Gastrocnemius medialis (tissue), 4 donors: ENCODE measurements around the gene MIER2. TPM values are rescaled to one million over a fixed set of nuclear protein-coding genes. Genes with fewer than 3 reads are reported as not detected.
A peak's percentile ranks its signal among the peaks of the same experiment; 100 is the strongest.

ENCODE experiments used
- ATAC-seq, 2 donors: fragments of 150-250 bp; one replicate each; pipeline ENCODE4 v1.9.1; 2016
- DNase-seq, 2 donors: peaks; one replicate each; pipeline ENCODE4 v3.0.0-alpha.2; 2019
- H3K27ac ChIP-seq, 4 donors: fragments of 200-600 bp; sonication (generic); 1 replicate in 1 of 4; 2 replicates in 3 of 4; pipeline ENCODE4 v1.5.1; 2016 to 2018; ENCODE audit warnings: mild to moderate bottlenecking in 2 of 4, moderate library complexity in 1 of 4
- H3K27me3 ChIP-seq, 3 donors: fragments of 200-600 bp; sonication (generic) in 2 of 3; 1 replicate in 1 of 3; 2 replicates in 2 of 3; pipeline versions ENCODE4 v1.5.1 to v1.6.0; 2016 to 2019; ENCODE audit warnings: mild to moderate bottlenecking in 1 of 3, moderate library complexity in 1 of 3
- H3K36me3 ChIP-seq, 2 donors: fragments of 200-600 bp; sonication (generic) in 1 of 2; one replicate each; pipeline ENCODE4 v1.5.1; 2017 to 2018
- H3K4me1 ChIP-seq, 2 donors: fragments of 200-600 bp; sonication (generic) in 1 of 2; one replicate each; pipeline ENCODE4 v1.5.1; 2016 to 2017; ENCODE audit warnings: mild to moderate bottlenecking in 2 of 2
- H3K4me3 ChIP-seq, 4 donors: fragments of 200-600 bp; sonication (generic) in 3 of 4; 1 replicate in 1 of 4; 2 replicates in 3 of 4; pipeline ENCODE4 v1.5.1; 2016 to 2019; ENCODE audit warnings: mild to moderate bottlenecking in 2 of 4
- H3K9me3 ChIP-seq, 3 donors: fragments of 200-600 bp; sonication (generic) in 2 of 3; 1 replicate in 1 of 3; 2 replicates in 2 of 3; pipeline ENCODE4 v1.5.1; 2016 to 2019
- POLR2A ChIP-seq, 2 donors: fragments of 450-650 bp; IDR thresholded peaks; one replicate each; pipeline ENCODE4 v1.6.1; 2017; ENCODE audit warnings: antibody characterized with exemption in 2 of 2, mild to moderate bottlenecking in 2 of 2, moderate library complexity in 2 of 2
- in situ Hi-C, 4 donors: fragments of 200-750 bp; cut with MboI; loops; one replicate each; pipeline versions ENCODE4 v1.15.0 to v1.8.0; 2017; ENCODE audit warnings: low sequenced_read_pairs in 4 of 4
- intact Hi-C: fragments of 100-400 bp; cut with DNase I; formaldehyde crosslinking; loops from one replicate; pipeline ENCODE4 v1.15.1; 2023; ENCODE audit warnings: low total_unique reads
- total RNA-seq, 4 donors: library from RNA; depleted of rRNA; stranded (reverse); fragments of >200 nt; gene quantifications; one replicate each; pipeline versions ENCODE4 v1.1.0 to v1.2.3, GENCODE V29; 2016
- TF ChIP-seq, protein P1 (sequence below), 5 experiments: fragments of 450-650 bp in 3 of 5; fragments of 200-600 bp in 2 of 5; sonication (generic) in 2 of 5; IDR thresholded peaks in 4 of 5; conservative IDR thresholded peaks in 1 of 5; 1 replicate in 4 of 5; 2 replicates in 1 of 5; pipeline ENCODE4 v1.5.1; 2016 to 2019; ENCODE audit warnings: antibody characterized with exemption in 5 of 5, mild to moderate bottlenecking in 3 of 5, moderate library complexity in 3 of 5

MIER2 gene
- total RNA-seq, 4 donors from 2014 or later: 10.6 to 21.0 (median 16.5) TPM

GRCh38 chr19:317710-318508, 26.7 kb downstream of the MIER2 start:
- Histone ChIP-seq H3K27me3 (no peaks in the 10 kb centered on the region), H3K9me3 (no peaks in the 10 kb centered on the region), H3K27ac (peak overlapping the region in 3 of 4 donors; percentile 57 to 75 (median 57)), H3K4me3 (no peak overlapping the region), H3K36me3 (peaks cover 0 to 16% of the 10 kb centered on the region in 2 donors), H3K4me1 (no peaks in the 10 kb centered on the region)
- in situ Hi-C loops: no loop called here
- no peak for TF ChIP-seq POLR2A (IDR thresholded peaks at IDR 0.05)
- TF ChIP-seq, protein P1, sequence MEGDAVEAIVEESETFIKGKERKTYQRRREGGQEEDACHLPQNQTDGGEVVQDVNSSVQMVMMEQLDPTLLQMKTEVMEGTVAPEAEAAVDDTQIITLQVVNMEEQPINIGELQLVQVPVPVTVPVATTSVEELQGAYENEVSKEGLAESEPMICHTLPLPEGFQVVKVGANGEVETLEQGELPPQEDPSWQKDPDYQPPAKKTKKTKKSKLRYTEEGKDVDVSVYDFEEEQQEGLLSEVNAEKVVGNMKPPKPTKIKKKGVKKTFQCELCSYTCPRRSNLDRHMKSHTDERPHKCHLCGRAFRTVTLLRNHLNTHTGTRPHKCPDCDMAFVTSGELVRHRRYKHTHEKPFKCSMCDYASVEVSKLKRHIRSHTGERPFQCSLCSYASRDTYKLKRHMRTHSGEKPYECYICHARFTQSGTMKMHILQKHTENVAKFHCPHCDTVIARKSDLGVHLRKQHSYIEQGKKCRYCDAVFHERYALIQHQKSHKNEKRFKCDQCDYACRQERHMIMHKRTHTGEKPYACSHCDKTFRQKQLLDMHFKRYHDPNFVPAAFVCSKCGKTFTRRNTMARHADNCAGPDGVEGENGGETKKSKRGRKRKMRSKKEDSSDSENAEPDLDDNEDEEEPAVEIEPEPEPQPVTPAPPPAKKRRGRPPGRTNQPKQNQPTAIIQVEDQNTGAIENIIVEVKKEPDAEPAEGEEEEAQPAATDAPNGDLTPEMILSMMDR (IDR thresholded peaks at IDR 0.05 in 4 of 5, conservative IDR thresholded peaks at IDR 0.05 in 1 of 5): no peak
- DNase-seq: no peak
- intact Hi-C loops: no loop called here
- ATAC-seq: peak in 1 of 2 donors; percentile 18

GRCh38 chr19:315811-316210, 28.8 kb downstream of the MIER2 start:
- TF ChIP-seq, protein P1 (IDR thresholded peaks at IDR 0.05 in 4 of 5, conservative IDR thresholded peaks at IDR 0.05 in 1 of 5): no peak
- no peak for TF ChIP-seq POLR2A (IDR thresholded peaks at IDR 0.05)
- no peak overlapping the region for H3K4me3 ChIP-seq
- ATAC-seq: no peak
- in situ Hi-C loops: no loop called here
- H3K4me1 ChIP-seq: no peaks in the 10 kb centered on the region
- intact Hi-C loops: no loop called here
- peak overlapping the region in 3 of 4 donors; percentile 12 to 57 (median 48) for H3K27ac ChIP-seq
- DNase-seq: no peak
- no peaks in the 10 kb centered on the region for H3K9me3 ChIP-seq
- H3K36me3 ChIP-seq: peaks cover 0 to 13% of the 10 kb centered on the region in 2 donors
- H3K27me3 ChIP-seq: no peaks in the 10 kb centered on the region

- H3K36me3 ChIP-seq: peaks cover 0 to 11% of the 10 kb centered on the region in 2 donors
- no peaks in the 10 kb centered on the region for H3K27me3 ChIP-seq
- TF ChIP-seq POLR2A (IDR thresholded peaks at IDR 0.05): no peak
- TF ChIP-seq, protein P1 (IDR thresholded peaks at IDR 0.05 in 4 of 5, conservative IDR thresholded peaks at IDR 0.05 in 1 of 5): no peak
- no peak for ATAC-seq
- in situ Hi-C loops (no loop called here), intact Hi-C loops (no loop called here)
- peak overlapping the region in 3 of 4 donors; percentile 54 to 57 (median 54) for H3K27ac ChIP-seq
- no peak overlapping the region for H3K4me3 ChIP-seq
- no peaks in the 10 kb centered on the region for H3K4me1 ChIP-seq
- no peak for DNase-seq
- no peaks in the 10 kb centered on the region for H3K9me3 ChIP-seq
These were observed 30.4 kb downstream of the MIER2 start for GRCh38 chr19:313988-314815.

DNA sequence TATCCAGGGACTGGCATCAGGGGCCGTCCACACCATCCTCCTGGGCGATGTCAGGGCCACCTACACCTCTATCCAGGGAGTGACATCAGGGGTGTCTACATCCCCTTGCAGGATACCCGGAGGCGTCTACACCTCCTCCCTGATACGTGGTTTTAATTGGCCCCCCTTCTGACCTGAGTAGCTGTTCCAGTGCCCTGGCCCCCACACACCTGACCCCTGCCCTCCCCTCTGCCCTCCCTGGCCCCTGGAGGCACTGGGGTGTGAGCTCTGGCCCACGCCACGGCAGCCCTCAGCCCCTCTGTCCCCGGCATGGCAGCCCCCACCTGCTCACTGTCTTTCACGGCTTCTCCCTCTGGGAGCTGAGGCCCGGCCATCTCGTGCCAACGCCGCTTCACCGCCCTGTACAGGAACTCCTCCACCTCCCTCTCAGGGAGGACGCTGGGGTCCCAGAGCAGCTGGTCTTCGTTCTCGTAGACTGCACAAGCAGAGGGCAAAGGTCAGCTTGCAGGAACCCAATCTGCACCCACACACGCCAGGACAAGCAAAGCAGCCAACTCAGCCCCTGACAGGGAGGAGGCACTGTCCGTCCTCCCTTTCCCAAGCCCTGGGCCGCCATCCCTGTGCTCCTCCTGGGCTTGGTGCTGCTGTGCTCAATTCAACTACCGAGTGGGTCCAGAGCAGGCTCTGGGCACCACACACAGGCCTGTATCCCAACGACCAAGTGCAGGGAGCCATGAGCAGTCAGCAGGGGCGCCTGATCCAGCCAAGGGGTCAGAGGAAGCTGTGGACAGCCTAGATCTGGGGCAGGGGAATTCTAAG, 31.2 kb downstream of the MIER2 start:
- no peak for ATAC-seq
- Histone ChIP-seq H3K36me3 (peaks cover 0 to 15% of the 10 kb centered on the region in 2 donors), H3K4me3 (no peak overlapping the region), H3K27me3 (no peaks in the 10 kb centered on the region), H3K4me1 (no peaks in the 10 kb centered on the region), H3K27ac (peak overlapping the region in 3 of 4 donors; percentile 54 to 57 (median 54)), H3K9me3 (no peaks in the 10 kb centered on the region)
- no peak for DNase-seq
- intact Hi-C loops (no loop called here), in situ Hi-C loops (no loop called here)
- TF ChIP-seq, protein P1 (IDR thresholded peaks at IDR 0.05 in 4 of 5, conservative IDR thresholded peaks at IDR 0.05 in 1 of 5): no peak
- no peak for TF ChIP-seq POLR2A (IDR thresholded peaks at IDR 0.05)
